ENCODE measurements around the gene FAM234A. TPM values are rescaled to one million over a fixed set of nuclear protein-coding genes. Genes with fewer than 3 reads are reported as not detected.

Gene FAM234A
- total RNA-seq, 1 experiment from 2014 or later = 121 TPM

- Histone ChIP-seq H3K27me3 (ENCODE audit: control insufficient read depth, insufficient read depth, low read length) (no peaks in the 10 kb centered on the region), H3K9me3 (ENCODE audit: control insufficient read depth, insufficient read depth, low read depth, low read length) (no peaks in the 10 kb centered on the region), H3K4me1 (ENCODE audit: control insufficient read depth, insufficient read depth, low read length) (no peaks in the 10 kb centered on the region), H3K27ac (ENCODE audit: low read length) (no peak overlapping the region), H3K36me3 (ENCODE audit: control insufficient read depth, insufficient read depth, low read length) (no peaks in the 10 kb centered on the region; the same call in 1 of the 2 replicates), H3K4me3 (ENCODE audit: low read depth in 2 of 2, low read length in 2 of 2) (no peak overlapping the region)
- BruUV-seq (replicated peaks) = no TSS peak
- no peak for ATAC-seq
- in situ Hi-C loops (cut with HindIII; ENCODE audit: low pct_unique_long_range_greater_than_20kb, low sequenced_read_pairs) = no loop called here
- intact Hi-C loops (cut with micrococcal nuclease; ENCODE audit: unreplicated experiment) = no loop called here
- POLR2A ChIA-PET = interaction anchor here (0.5 to 0.6 kb wide), 2 partner anchors 79 to 106 kb away, joined by 3 to 10 read pairs; no protein-coding TSS in a partner anchor
- no peak for DNase-seq (ENCODE audit: low read depth, low spot score)
- TF ChIP-seq TCF7L2 (IDR thresholded peaks at IDR 0.05; ENCODE audit: low read depth, low read length) = no peak
- no peak for TF ChIP-seq REST (IDR thresholded peaks at IDR 0.05; ENCODE audit: insufficient read depth in 1 of 2, low read depth in 2 of 2, low read length in 1 of 2)
- TF ChIP-seq CTCF (IDR thresholded peaks at IDR 0.05) = no peak
- no peak for TF ChIP-seq POLR2AphosphoS5 (IDR thresholded peaks at IDR 0.05; ENCODE audit: low read depth, low read length)
- TF ChIP-seq SIN3A (IDR thresholded peaks at IDR 0.05; ENCODE audit: borderline replicate concordance, insufficient read depth, low read depth, low read length) = no peak
- CTCF ChIA-PET = no interaction called here
Measured at GRCh38 chr16:314351-314750, 79.7 kb downstream of the FAM234A start.

GRCh38 chr16:314795-315299 is 80.2 kb downstream of the FAM234A start:
- Histone ChIP-seq H3K27me3 (ENCODE audit: control insufficient read depth, insufficient read depth, low read length) (no peaks in the 10 kb centered on the region), H3K4me3 (ENCODE audit: low read depth in 2 of 2, low read length in 2 of 2) (no peak overlapping the region), H3K4me1 (ENCODE audit: control insufficient read depth, insufficient read depth, low read length) (no peaks in the 10 kb centered on the region), H3K9me3 (ENCODE audit: control insufficient read depth, insufficient read depth, low read depth, low read length) (no peaks in the 10 kb centered on the region), H3K36me3 (ENCODE audit: control insufficient read depth, insufficient read depth, low read length) (no peaks in the 10 kb centered on the region; the same call in 1 of the 2 replicates), H3K27ac (ENCODE audit: low read length) (no peak overlapping the region)
- ChIA-PET CTCF (no interaction called here), POLR2A (interaction anchor here (0.5 kb wide), 1 partner anchor 107 kb away, joined by 3 read pairs; no protein-coding TSS in a partner anchor)
- intact Hi-C loops (cut with micrococcal nuclease; ENCODE audit: unreplicated experiment) = no loop called here
- BruUV-seq (replicated peaks) = no TSS peak
- no peak for TF ChIP-seq SIN3A (IDR thresholded peaks at IDR 0.05; ENCODE audit: borderline replicate concordance, insufficient read depth, low read depth, low read length)
- TF ChIP-seq TCF7L2 (IDR thresholded peaks at IDR 0.05; ENCODE audit: low read depth, low read length) = no peak
- ATAC-seq (no peak), DNase-seq (ENCODE audit: low read depth, low spot score) (no peak)
- in situ Hi-C loops (cut with HindIII; ENCODE audit: low pct_unique_long_range_greater_than_20kb, low sequenced_read_pairs) = no loop called here

Other genes with a start within 250 kb of the FAM234A start
- gene POLR3K, start 181.2 kb upstream of the FAM234A start, total RNA-seq (2021; ENCODE audit: unreplicated experiment) = 35.7 TPM
- gene SNRNP25, start 181.0 kb upstream of the FAM234A start, total RNA-seq (2021; ENCODE audit: unreplicated experiment) = 83.5 TPM
- 41.7 TPM for gene RHBDF1, start 162.2 kb upstream of the FAM234A start, total RNA-seq (2021; ENCODE audit: unreplicated experiment)
- gene MPG, start 156.6 kb upstream of the FAM234A start, total RNA-seq (2021; ENCODE audit: unreplicated experiment) = 85.7 TPM
- gene NPRL3, start 96.1 kb upstream of the FAM234A start, total RNA-seq (2021; ENCODE audit: unreplicated experiment) = 69.7 TPM
- gene HBZ, start 82.2 kb upstream of the FAM234A start, total RNA-seq (2021; ENCODE audit: unreplicated experiment) = 1.1 TPM
- gene HBM, start 68.8 kb upstream of the FAM234A start, total RNA-seq (2021; ENCODE audit: unreplicated experiment) = not detected
- not detected for gene HBA2, start 61.9 kb upstream of the FAM234A start, total RNA-seq (2021; ENCODE audit: unreplicated experiment)
- gene HBA1, start 58.1 kb upstream of the FAM234A start, total RNA-seq (2021; ENCODE audit: unreplicated experiment) = 4.4 TPM
- 10.4 TPM for gene HBQ1, start 54.4 kb upstream of the FAM234A start, total RNA-seq (2021; ENCODE audit: unreplicated experiment)
- 75.3 TPM for gene LUC7L, start 5.4 kb upstream of the FAM234A start, total RNA-seq (2021; ENCODE audit: unreplicated experiment)
- 10.2 TPM for gene RGS11, start 41.1 kb downstream of the FAM234A start, total RNA-seq (2021; ENCODE audit: unreplicated experiment)
- gene ARHGDIG, start 45.8 kb downstream of the FAM234A start, total RNA-seq (2021; ENCODE audit: unreplicated experiment) = 2.4 TPM
- gene PDIA2, start 48.3 kb downstream of the FAM234A start, total RNA-seq (2021; ENCODE audit: unreplicated experiment) = 1.1 TPM
- 53.3 TPM for gene AXIN1, start 117.9 kb downstream of the FAM234A start, total RNA-seq (2021; ENCODE audit: unreplicated experiment)
- 140 TPM for gene MRPL28, start 135.7 kb downstream of the FAM234A start, total RNA-seq (2021; ENCODE audit: unreplicated experiment)
- 128 TPM for gene PGAP6, start 147.2 kb downstream of the FAM234A start, total RNA-seq (2021; ENCODE audit: unreplicated experiment)
- gene NME4, start 162.4 kb downstream of the FAM234A start, total RNA-seq (2021; ENCODE audit: unreplicated experiment) = 500 TPM
- 92.7 TPM for gene DECR2, start 167.1 kb downstream of the FAM234A start, total RNA-seq (2021; ENCODE audit: unreplicated experiment)
- gene RAB11FIP3, start 190.8 kb downstream of the FAM234A start, total RNA-seq (2021; ENCODE audit: unreplicated experiment) = 57.3 TPM